PFSK-1 (cell line): Measurements from ENCODE around the gene RASA3.

ENCODE experiments used
- POLR2AphosphoS5 ChIP-seq: IDR thresholded peaks from 2 replicates; pipeline ENCODE4 v1.6.1; 2012; ENCODE audit warnings: low read depth, mild to moderate bottlenecking, control low read depth, low read length, moderate library complexity
- TAF1 ChIP-seq: IDR thresholded peaks from 2 replicates; pipeline ENCODE4 v1.6.1; 2012; ENCODE audit warnings: low read length, control low read depth, borderline replicate concordance; ENCODE audit not compliant: insufficient read depth

DNA sequence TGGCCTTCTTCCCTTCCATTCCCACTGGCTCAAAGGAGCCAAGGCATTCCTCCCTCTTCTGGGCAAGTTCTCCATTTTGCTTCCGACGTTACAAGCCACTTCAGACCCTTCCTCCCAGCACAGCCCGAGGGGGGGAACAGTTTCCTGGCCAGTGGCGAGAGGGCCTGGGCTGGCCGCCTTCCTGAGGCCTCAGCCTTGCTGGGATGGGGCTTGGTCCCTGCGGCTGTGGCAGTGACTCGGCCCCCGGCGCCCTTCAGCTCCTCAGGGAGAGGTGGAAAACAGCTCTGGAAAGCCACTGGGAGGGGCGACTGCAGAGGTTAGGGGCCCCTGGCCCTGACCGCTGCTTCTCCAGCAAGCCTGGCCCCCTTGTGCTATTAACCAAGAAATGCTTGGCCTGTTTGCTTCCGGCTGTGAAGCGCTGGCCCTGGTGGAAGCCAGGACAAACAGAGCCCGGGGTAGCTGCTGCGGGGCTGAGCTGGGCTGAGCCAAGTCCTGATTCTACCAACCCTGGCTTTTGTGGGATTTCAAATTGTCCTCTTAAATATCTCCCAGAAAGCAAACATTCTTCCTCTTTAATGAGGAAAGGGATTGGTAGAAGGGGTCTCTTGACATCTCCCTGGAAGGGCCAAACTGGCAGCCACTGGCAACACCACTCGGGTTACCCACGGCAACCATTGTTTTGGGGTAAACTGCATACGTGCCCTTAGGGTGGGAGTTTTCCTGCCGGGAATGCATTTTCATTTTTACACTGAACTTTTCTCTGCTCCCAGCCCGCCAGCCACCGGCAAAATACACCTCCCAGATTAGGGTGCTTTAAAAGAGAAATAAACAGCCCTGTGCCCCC is 197.2 kb downstream of the RASA3 start:
- no peak for TF ChIP-seq POLR2AphosphoS5
- no peak for TF ChIP-seq TAF1
